ENCODE measurements around the gene TFAM.

DNA sequence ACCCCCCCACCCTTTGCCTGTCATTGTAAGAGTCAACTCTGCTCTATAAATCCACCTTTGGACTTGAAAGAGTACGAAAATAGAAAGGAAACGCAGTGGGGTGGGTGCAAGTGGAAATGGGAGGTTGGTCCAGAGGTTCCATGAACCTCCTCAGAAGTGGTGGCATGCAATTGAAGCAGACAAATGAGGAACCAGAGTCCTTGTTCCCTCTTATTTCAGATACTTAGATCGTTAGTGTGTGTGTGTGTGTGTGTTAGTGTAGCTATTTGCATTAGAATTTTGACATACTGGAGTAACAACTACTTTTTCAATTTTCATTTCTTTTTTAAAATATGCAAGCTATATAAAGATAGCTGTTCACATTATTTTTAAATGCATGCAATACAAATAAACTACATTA is 18.1 kb upstream of the TFAM start:
- TF ChIP-seq, protein P1, sequence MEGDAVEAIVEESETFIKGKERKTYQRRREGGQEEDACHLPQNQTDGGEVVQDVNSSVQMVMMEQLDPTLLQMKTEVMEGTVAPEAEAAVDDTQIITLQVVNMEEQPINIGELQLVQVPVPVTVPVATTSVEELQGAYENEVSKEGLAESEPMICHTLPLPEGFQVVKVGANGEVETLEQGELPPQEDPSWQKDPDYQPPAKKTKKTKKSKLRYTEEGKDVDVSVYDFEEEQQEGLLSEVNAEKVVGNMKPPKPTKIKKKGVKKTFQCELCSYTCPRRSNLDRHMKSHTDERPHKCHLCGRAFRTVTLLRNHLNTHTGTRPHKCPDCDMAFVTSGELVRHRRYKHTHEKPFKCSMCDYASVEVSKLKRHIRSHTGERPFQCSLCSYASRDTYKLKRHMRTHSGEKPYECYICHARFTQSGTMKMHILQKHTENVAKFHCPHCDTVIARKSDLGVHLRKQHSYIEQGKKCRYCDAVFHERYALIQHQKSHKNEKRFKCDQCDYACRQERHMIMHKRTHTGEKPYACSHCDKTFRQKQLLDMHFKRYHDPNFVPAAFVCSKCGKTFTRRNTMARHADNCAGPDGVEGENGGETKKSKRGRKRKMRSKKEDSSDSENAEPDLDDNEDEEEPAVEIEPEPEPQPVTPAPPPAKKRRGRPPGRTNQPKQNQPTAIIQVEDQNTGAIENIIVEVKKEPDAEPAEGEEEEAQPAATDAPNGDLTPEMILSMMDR (IDR thresholded peaks at IDR 0.05): no peak
- no peak for TF ChIP-seq POLR2A (IDR thresholded peaks at IDR 0.05)
